ENCODE data around the gene RPP38. TPM values are rescaled to one million over a fixed set of nuclear protein-coding genes. Genes with fewer than 3 reads are reported as not detected.

Gene RPP38
- total and polyA plus RNA-seq, 2 of the 13 experiments (the other 11 are each of a cell fraction or from before 2014, with no cell fraction given) = 11.7 to 16.4 TPM

DNA sequence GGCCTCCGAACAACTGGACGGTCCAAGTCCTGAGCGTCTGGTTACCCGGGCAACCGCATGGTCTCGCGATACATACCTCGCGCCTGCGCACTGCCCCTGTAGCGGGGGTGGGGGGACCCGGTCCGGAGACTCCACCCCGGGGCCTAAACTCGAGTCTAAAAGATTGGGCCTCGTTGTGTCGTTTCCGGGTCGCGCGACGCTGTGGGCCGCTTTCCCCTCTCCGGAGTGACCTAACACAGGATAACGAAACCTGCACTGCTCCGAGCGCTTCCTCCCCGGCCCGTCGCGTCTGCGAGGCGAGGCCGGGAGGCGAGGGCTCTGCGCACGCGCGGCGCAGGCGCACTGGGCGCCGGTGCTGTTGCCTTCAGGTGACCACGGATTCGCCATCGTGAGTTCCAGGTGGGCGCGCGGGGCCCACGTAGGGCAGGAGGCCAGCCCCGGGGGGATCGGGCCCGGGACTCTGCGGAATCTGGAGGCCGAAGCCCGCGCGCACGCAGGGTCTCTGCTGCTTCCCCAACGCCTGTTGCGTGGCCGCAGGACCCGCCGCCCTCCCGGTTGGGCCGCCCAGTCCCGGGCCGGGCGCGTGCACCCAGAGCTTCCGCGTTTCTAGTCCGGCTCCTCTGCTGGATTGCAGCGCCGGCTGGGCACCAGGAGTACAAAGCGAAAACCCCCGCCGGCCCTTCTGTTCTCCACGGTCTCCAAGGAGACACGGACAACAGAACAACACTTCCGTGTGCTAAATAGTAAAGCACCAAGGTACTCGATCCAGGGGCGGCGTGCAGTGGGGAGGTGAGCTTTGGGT is at the start of gene RPP38 (continued):
- TF ChIP-seq SOX13 (IDR thresholded peaks at IDR 0.05) (no peak), SOX13 (CRISPR knock-in tag; conservative IDR thresholded peaks at IDR 0.05 in 1 of 2, IDR thresholded peaks at IDR 0.05 in 1 of 2) (no peak; a peak in 2 of 4 replicates), PRMT3 (CRISPR knock-in tag; IDR thresholded peaks at IDR 0.05; ENCODE audit: borderline replicate concordance, low read depth) (no peak), ZBTB3 (CRISPR knock-in tag; IDR thresholded peaks at IDR 0.05; ENCODE audit: borderline replicate concordance, low read depth) (peak; percentile 71; the same call in 1 of the 2 replicates), XBP1 (CRISPR knock-in tag; IDR thresholded peaks at IDR 0.05) (no peak), FOXJ3 (CRISPR knock-in tag; IDR thresholded peaks at IDR 0.05; ENCODE audit: borderline replicate concordance) (0 out of 2 replicates have a peak, but pooled peaks have one; percentile 33), ARHGAP35 (CRISPR knock-in tag; IDR thresholded peaks at IDR 0.05; ENCODE audit: borderline replicate concordance) (peak; percentile 94; the same call in 1 of the 2 replicates), ZNF33A (CRISPR knock-in tag; IDR thresholded peaks at IDR 0.05; ENCODE audit: borderline replicate concordance) (0 out of 2 replicates have a peak, but pooled peaks have one; percentile 10), SIN3B (IDR thresholded peaks at IDR 0.05; ENCODE audit: low read length) (no peak; the same call in 1 of the 2 replicates), ZNF292 (CRISPR knock-in tag; IDR thresholded peaks at IDR 0.05; ENCODE audit: borderline replicate concordance, low read depth) (no peak), NR2F1 (CRISPR knock-in tag; IDR thresholded peaks at IDR 0.05) (no peak), ZNF34 (CRISPR knock-in tag; IDR thresholded peaks at IDR 0.05; ENCODE audit: borderline replicate concordance) (no peak), SP2 (CRISPR knock-in tag; IDR thresholded peaks at IDR 0.05) (no peak; the same call in 1 of the 2 replicates), GATAD2A (CRISPR knock-in tag; IDR thresholded peaks at IDR 0.05) (no peak), ZNF263 (CRISPR knock-in tag; IDR thresholded peaks at IDR 0.05) (0 out of 2 replicates have a peak, but pooled peaks have one; percentile 46), ESRRA (CRISPR knock-in tag; IDR thresholded peaks at IDR 0.05; ENCODE audit: low read depth) (0 out of 2 replicates have a peak, but pooled peaks have one; percentile 31), ZNF772 (CRISPR knock-in tag; IDR thresholded peaks at IDR 0.05) (peak; percentile 93), ZNF572 (CRISPR knock-in tag; IDR thresholded peaks at IDR 0.05) (0 out of 2 replicates have a peak, but pooled peaks have one; percentile 55), ZBTB7A (CRISPR knock-in tag; IDR thresholded peaks at IDR 0.05) (no peak), HNRNPK (IDR thresholded peaks at IDR 0.05; ENCODE audit: low read depth, low read length, poor library complexity, severe bottlenecking) (no peak), PPARG (CRISPR knock-in tag; conservative IDR thresholded peaks at IDR 0.05) (0 out of 2 replicates have a peak, but pooled peaks have one; percentile 23)
- TF ChIP-seq, protein P1, sequence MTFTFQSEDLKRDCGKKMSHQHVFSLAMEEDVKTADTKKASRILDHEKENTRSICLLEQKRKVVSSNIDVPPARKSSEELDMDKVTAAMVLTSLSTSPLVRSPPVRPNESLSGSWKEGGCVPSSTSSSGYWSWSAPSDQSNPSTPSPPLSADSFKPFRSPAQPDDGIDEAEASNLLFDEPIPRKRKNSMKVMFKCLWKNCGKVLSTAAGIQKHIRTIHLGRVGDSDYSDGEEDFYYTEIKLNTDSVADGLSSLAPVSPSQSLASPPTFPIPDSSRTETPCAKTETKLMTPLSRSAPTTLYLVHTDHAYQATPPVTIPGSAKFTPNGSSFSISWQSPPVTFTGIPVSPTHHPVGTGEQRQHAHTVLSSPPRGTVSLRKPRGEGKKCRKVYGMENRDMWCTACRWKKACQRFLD (CRISPR knock-in tag; IDR thresholded peaks at IDR 0.05; ENCODE audit: borderline replicate concordance) = peak; percentile 73; the same call in 1 of the 2 replicates
- TF ChIP-seq, protein P2, sequence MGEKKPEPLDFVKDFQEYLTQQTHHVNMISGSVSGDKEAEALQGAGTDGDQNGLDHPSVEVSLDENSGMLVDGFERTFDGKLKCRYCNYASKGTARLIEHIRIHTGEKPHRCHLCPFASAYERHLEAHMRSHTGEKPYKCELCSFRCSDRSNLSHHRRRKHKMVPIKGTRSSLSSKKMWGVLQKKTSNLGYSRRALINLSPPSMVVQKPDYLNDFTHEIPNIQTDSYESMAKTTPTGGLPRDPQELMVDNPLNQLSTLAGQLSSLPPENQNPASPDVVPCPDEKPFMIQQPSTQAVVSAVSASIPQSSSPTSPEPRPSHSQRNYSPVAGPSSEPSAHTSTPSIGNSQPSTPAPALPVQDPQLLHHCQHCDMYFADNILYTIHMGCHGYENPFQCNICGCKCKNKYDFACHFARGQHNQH (CRISPR knock-in tag; IDR thresholded peaks at IDR 0.05) = peak; percentile 56; the same call in 1 of the 2 replicates
- TF ChIP-seq, protein P3, sequence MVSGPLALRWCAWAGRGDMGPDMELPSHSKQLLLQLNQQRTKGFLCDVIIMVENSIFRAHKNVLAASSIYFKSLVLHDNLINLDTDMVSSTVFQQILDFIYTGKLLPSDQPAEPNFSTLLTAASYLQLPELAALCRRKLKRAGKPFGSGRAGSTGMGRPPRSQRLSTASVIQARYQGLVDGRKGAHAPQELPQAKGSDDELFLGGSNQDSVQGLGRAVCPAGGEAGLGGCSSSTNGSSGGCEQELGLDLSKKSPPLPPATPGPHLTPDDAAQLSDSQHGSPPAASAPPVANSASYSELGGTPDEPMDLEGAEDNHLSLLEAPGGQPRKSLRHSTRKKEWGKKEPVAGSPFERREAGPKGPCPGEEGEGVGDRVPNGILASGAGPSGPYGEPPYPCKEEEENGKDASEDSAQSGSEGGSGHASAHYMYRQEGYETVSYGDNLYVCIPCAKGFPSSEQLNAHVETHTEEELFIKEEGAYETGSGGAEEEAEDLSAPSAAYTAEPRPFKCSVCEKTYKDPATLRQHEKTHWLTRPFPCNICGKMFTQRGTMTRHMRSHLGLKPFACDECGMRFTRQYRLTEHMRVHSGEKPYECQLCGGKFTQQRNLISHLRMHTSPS (CRISPR knock-in tag; IDR thresholded peaks at IDR 0.05; ENCODE audit: low read depth) = peak; percentile 22; the same call in 1 of the 2 replicates
